Small intestine (tissue), 7 donors: ENCODE results near the gene UGT1A5. TPM values are rescaled to one million over a fixed set of nuclear protein-coding genes. Genes with fewer than 3 reads are reported as not detected.
"Not testable (repeated sequence)": the region's sequence is repeated elsewhere in the genome, so short reads cannot be mapped to it uniquely, and the experiment has no call there.

Source experiments
- DNase-seq, 2 donors: peaks; one replicate each; pipeline versions ENCODE4 v3.0.0 to v3.0.0-alpha.2; 2013
- FAIRE-seq: peaks from 2 replicates; lab custom pipeline; 2012; peaks lifted over from hg19 to GRCh38; lab: Jason Lieb, UNC
- H3K27ac ChIP-seq, 3 donors: one replicate each; pipeline ENCODE4 v1.5.1; 2013; ENCODE audit warnings: low read length in 2 of 3, mild to moderate bottlenecking in 2 of 3, control low read depth in 1 of 3, inconsistent platforms in 1 of 3, low read depth in 1 of 3, moderate library complexity in 1 of 3
- H3K27me3 ChIP-seq, 3 donors: one replicate each; pipeline ENCODE4 v1.6.1; 2013; ENCODE audit warnings: low read length in 3 of 3, inconsistent platforms in 1 of 3; ENCODE audit not compliant: control insufficient read depth in 3 of 3, insufficient read depth in 3 of 3
- H3K36me3 ChIP-seq, 3 donors: one replicate each; pipeline ENCODE4 v1.6.1; 2013; ENCODE audit warnings: low read length in 3 of 3, inconsistent platforms in 1 of 3, low read depth in 1 of 3, mild to moderate bottlenecking in 1 of 3, moderate library complexity in 1 of 3; ENCODE audit not compliant: control insufficient read depth in 3 of 3, insufficient read depth in 2 of 3
- H3K4me1 ChIP-seq, 3 donors: one replicate each; pipeline ENCODE4 v1.6.1; 2013; ENCODE audit warnings: low read length in 2 of 3, inconsistent platforms in 1 of 3, low read depth in 1 of 3, mild to moderate bottlenecking in 1 of 3, moderate library complexity in 1 of 3; ENCODE audit not compliant: control insufficient read depth in 3 of 3, insufficient read depth in 2 of 3
- H3K4me3 ChIP-seq, 3 donors: one replicate each; pipeline ENCODE4 v1.5.1; 2013; ENCODE audit warnings: low read length in 3 of 3, control low read depth in 1 of 3, inconsistent platforms in 1 of 3, low read depth in 1 of 3, mild to moderate bottlenecking in 1 of 3, moderate library complexity in 1 of 3
- H3K9me3 ChIP-seq, 2 donors: one replicate each; pipeline ENCODE4 v1.6.1; 2013; ENCODE audit warnings: low read depth in 1 of 2, low read length in 1 of 2; ENCODE audit not compliant: control insufficient read depth in 2 of 2, insufficient read depth in 1 of 2
- WGBS, 3 donors: extraction: QIAGEN DNeasy Blood & Tissue Kit; methylation state at CpG; one replicate each; pipeline ENCODE4 v1.1.7; 2013; 5-methylcytosine and 5-hydroxymethylcytosine counted together
- polyA plus RNA-seq, 4 donors: library from polyadenylated mRNA; stranded (reverse) in 3 of 4; unstranded in 1 of 4; fragments of 200-250 nt in 3 of 4; fragments of 120-200 nt in 1 of 4; gene quantifications; one replicate each; pipeline versions ENCODE4 v1.2.1 to v1.2.3, GENCODE V29; 2013
- donor health status: healthy with polysubstance abuse.
- donor health status: control.
- donor health status: control.
- donor health status: Bipolar disorder and iron deficiency.
- donor health status: healthy.

The UGT1A5 gene
- polyA plus RNA-seq, 4 donors: 0.15 to 15.4 (median 0.48) TPM; not detected in 1

- WGBS, 3 donors: 78 to 88% (median 79%) methylated on average over 5 of the region's 5 CpGs
- not testable (repeated sequence) for DNase-seq, H3K27me3 ChIP-seq, H3K4me1 ChIP-seq, H3K27ac ChIP-seq, H3K36me3 ChIP-seq, H3K4me3 ChIP-seq, H3K9me3 ChIP-seq, FAIRE-seq
Observed at GRCh38 chr2:233700842-233701241, 11.9 kb upstream of the UGT1A5 start.

GRCh38 chr2:233702238-233702637, 10.5 kb upstream of the UGT1A5 start:
- peaks cover 0 to 4% (median 0%) of the 10 kb centered on the region in 3 donors for H3K4me1 ChIP-seq
- H3K4me3 ChIP-seq: no peak overlapping the region
- H3K27me3 ChIP-seq: no peaks in the 10 kb centered on the region
- FAIRE-seq (no peak), DNase-seq (no peak)
- no peaks in the 10 kb centered on the region for H3K36me3 ChIP-seq
- no peak overlapping the region for H3K27ac ChIP-seq
- no peaks in the 10 kb centered on the region for H3K9me3 ChIP-seq
- WGBS, 3 donors: 48 to 55% (median 54%) methylated on average over 3 of the region's 3 CpGs

- FAIRE-seq (no peak), DNase-seq (peak; percentile 43 to 77)
- WGBS, 3 donors: 23 to 46% (median 30%) methylated on average over 4 of the region's 4 CpGs
- H3K4me1 ChIP-seq: peaks cover 0 to 4% (median 0%) of the 10 kb centered on the region in 3 donors
- H3K4me3 ChIP-seq: no peak overlapping the region
- no peaks in the 10 kb centered on the region for H3K27me3 ChIP-seq
- H3K9me3 ChIP-seq: no peaks in the 10 kb centered on the region
- H3K36me3 ChIP-seq: no peaks in the 10 kb centered on the region
- peak overlapping the region in 1 of 3 donors; percentile 73 for H3K27ac ChIP-seq
Observed at GRCh38 chr2:233705911-233706506, 6.7 kb upstream of the UGT1A5 start.

GRCh38 chr2:233706720-233707119, 6.0 kb upstream of the UGT1A5 start:
- WGBS, 3 donors: 4 to 78% (median 33%) methylated on average over 1 of the region's 1 CpG
- Histone ChIP-seq H3K27me3 (no peaks in the 10 kb centered on the region), H3K27ac (peak overlapping the region in 1 of 3 donors; percentile 21), H3K36me3 (no peaks in the 10 kb centered on the region), H3K4me3 (no peak overlapping the region), H3K9me3 (no peaks in the 10 kb centered on the region), H3K4me1 (peaks cover 3 to 4% (median 3%) of the 10 kb centered on the region in 3 donors)
- no peak for DNase-seq
- FAIRE-seq: no peak

- no peak overlapping the region for H3K27ac ChIP-seq
- DNase-seq (no peak), FAIRE-seq (no peak)
- no peaks in the 10 kb centered on the region for H3K36me3 ChIP-seq
- peaks cover 3 to 14% (median 8%) of the 10 kb centered on the region in 3 donors for H3K4me1 ChIP-seq
- H3K4me3 ChIP-seq: no peak overlapping the region
- no peaks in the 10 kb centered on the region for H3K27me3 ChIP-seq
- H3K9me3 ChIP-seq: no peaks in the 10 kb centered on the region
- WGBS, 3 donors: 72 to 74% (median 73%) methylated on average over 10 of the region's 10 CpGs
Observed at GRCh38 chr2:233707940-233708644, 4.6 kb upstream of the UGT1A5 start.

- no peak overlapping the region for H3K27ac ChIP-seq
- FAIRE-seq: no peak
Observed at GRCh38 chr2:233708942-233709341, 3.8 kb upstream of the UGT1A5 start.

GRCh38 chr2:233711312-233712008, 1.2 kb upstream of the UGT1A5 start:
- Histone ChIP-seq H3K36me3 (no peaks in the 10 kb centered on the region), H3K9me3 (no peaks in the 10 kb centered on the region), H3K4me3 (no peak overlapping the region), H3K27ac (no peak overlapping the region), H3K4me1 (peaks cover 3 to 14% (median 5%) of the 10 kb centered on the region in 3 donors), H3K27me3 (no peaks in the 10 kb centered on the region)
- WGBS, 3 donors: 37 to 42% (median 41%) methylated on average over 11 of the region's 11 CpGs
- DNase-seq (peak; percentile 83 to 86), FAIRE-seq (no peak)

More at GRCh38 chr2:233708942-233709341, 3.8 kb upstream of the UGT1A5 start:
- no peaks in the 10 kb centered on the region for H3K9me3 ChIP-seq
- 78 to 91% (median 88%) methylated on average over 5 of the region's 5 CpGs for WGBS, 3 donors
- H3K36me3 ChIP-seq: no peaks in the 10 kb centered on the region
- H3K4me1 ChIP-seq: peaks cover 3 to 14% (median 8%) of the 10 kb centered on the region in 3 donors
- no peak for DNase-seq
- no peak overlapping the region for H3K4me3 ChIP-seq
- no peaks in the 10 kb centered on the region for H3K27me3 ChIP-seq

GRCh38 chr2:233713262-233713615, 532 bp downstream of the UGT1A5 start:
- peaks cover 3 to 14% (median 8%) of the 10 kb centered on the region in 3 donors for H3K4me1 ChIP-seq
- WGBS, 3 donors: 68 to 90% (median 79%) methylated on average over 7 of the region's 7 CpGs
- FAIRE-seq (no peak), DNase-seq (no peak)
- no peaks in the 10 kb centered on the region for H3K9me3 ChIP-seq
- H3K27me3 ChIP-seq: no peaks in the 10 kb centered on the region
- H3K27ac ChIP-seq: no peak overlapping the region
- no peaks in the 10 kb centered on the region for H3K36me3 ChIP-seq
- H3K4me3 ChIP-seq: no peak overlapping the region
